RWPE2 (cell line): ENCODE measurements around the gene CHKB.
"Not testable (repeated sequence)": the region's sequence is repeated elsewhere in the genome, so short reads cannot be mapped to it uniquely, and the experiment has no call there.

Experiments used
- ATAC-seq: fragments of 200-7000 bp; cut with Tn5 transposase; 3 replicates; pipeline ENCODE4 v1.9.1; 2021; ENCODE audit warnings: low read depth
- DNase-seq: peaks from one replicate; pipeline ENCODE4 v3.0.0-alpha.2; 2020; ENCODE audit warnings: low spot score
- H3K27ac ChIP-seq: fragments of 450-650 bp; 2 replicates; pipeline ENCODE4 v1.5.1; 2017; ENCODE audit warnings: mild to moderate bottlenecking; ENCODE audit not compliant: poor library complexity, severe bottlenecking
- H3K27me3 ChIP-seq: fragments of 250-450 bp; sonication (Bioruptor Pico); 2 replicates; pipeline ENCODE4 v1.5.1; 2021; ENCODE audit warnings: mild to moderate bottlenecking, moderate library complexity; ENCODE audit not compliant: insufficient read depth, poor library complexity, severe bottlenecking
- H3K36me3 ChIP-seq: fragments of 250-450 bp; sonication (Bioruptor Pico); 2 replicates; pipeline ENCODE4 v1.5.1; 2020; ENCODE audit warnings: low read depth, mild to moderate bottlenecking, moderate library complexity
- H3K4me1 ChIP-seq: fragments of 250-450 bp; sonication (Bioruptor Pico); 2 replicates; pipeline ENCODE4 v1.5.1; 2021; ENCODE audit warnings: mild to moderate bottlenecking, moderate library complexity; ENCODE audit not compliant: insufficient read depth, poor library complexity, severe bottlenecking
- H3K4me3 ChIP-seq: fragments of 250-450 bp; sonication (Bioruptor Pico); 2 replicates; pipeline ENCODE4 v1.5.1; 2021; ENCODE audit warnings: mild to moderate bottlenecking, moderate library complexity; ENCODE audit not compliant: severe bottlenecking
- H3K9me3 ChIP-seq: fragments of 250-450 bp; sonication (Bioruptor Pico); 2 replicates; pipeline ENCODE4 v1.5.1; 2021; ENCODE audit warnings: mild to moderate bottlenecking, moderate library complexity; ENCODE audit not compliant: severe bottlenecking
- CTCF ChIP-seq: fragments of 450-650 bp; IDR thresholded peaks from one replicate; pipeline ENCODE4 v1.5.1; 2017; ENCODE audit warnings: mild to moderate bottlenecking, moderate library complexity; ENCODE audit not compliant: poor library complexity, severe bottlenecking

Gene CHKB

GRCh38 chr22:50611341-50612060 is 28.9 kb upstream of the CHKB start:
- no peak for DNase-seq
- H3K9me3 ChIP-seq = no peaks in the 10 kb centered on the region
- H3K4me1 ChIP-seq = no peaks in the 10 kb centered on the region
- no peak overlapping the region for H3K27ac ChIP-seq
- no peak for ATAC-seq
- H3K4me3 ChIP-seq = no peak overlapping the region
- peaks cover 3% of the 10 kb centered on the region for H3K27me3 ChIP-seq
- no peak for TF ChIP-seq CTCF
- no peaks in the 10 kb centered on the region for H3K36me3 ChIP-seq

GRCh38 chr22:50610581-50610980 is 27.9 kb upstream of the CHKB start:
- H3K4me3 ChIP-seq = no peak overlapping the region
- TF ChIP-seq CTCF = no peak
- no peaks in the 10 kb centered on the region for H3K4me1 ChIP-seq
- DNase-seq = no peak
- no peaks in the 10 kb centered on the region for H3K36me3 ChIP-seq
- H3K9me3 ChIP-seq = no peaks in the 10 kb centered on the region
- H3K27me3 ChIP-seq = peaks cover 3% of the 10 kb centered on the region
- H3K27ac ChIP-seq = no peak overlapping the region
- ATAC-seq = no peak

GRCh38 chr22:50610041-50610451 is 27.4 kb upstream of the CHKB start:
- no peaks in the 10 kb centered on the region for H3K4me1 ChIP-seq

GRCh38 chr22:50609599-50609998 is 26.9 kb upstream of the CHKB start:
- H3K27ac ChIP-seq = no peak overlapping the region
- no peaks in the 10 kb centered on the region for H3K36me3 ChIP-seq
- DNase-seq = no peak
- ATAC-seq = no peak
- TF ChIP-seq CTCF = no peak
- no peak overlapping the region for H3K4me3 ChIP-seq
- peaks cover 3% of the 10 kb centered on the region for H3K27me3 ChIP-seq
- no peaks in the 10 kb centered on the region for H3K4me1 ChIP-seq
- no peaks in the 10 kb centered on the region for H3K9me3 ChIP-seq

More at GRCh38 chr22:50610041-50610451, 27.4 kb upstream of the CHKB start:
- H3K27ac ChIP-seq = no peak overlapping the region
- H3K36me3 ChIP-seq = no peaks in the 10 kb centered on the region
- DNase-seq (no peak), ATAC-seq (no peak)
- H3K4me3 ChIP-seq = no peak overlapping the region
- TF ChIP-seq CTCF = no peak
- no peaks in the 10 kb centered on the region for H3K9me3 ChIP-seq
- H3K27me3 ChIP-seq = peaks cover 3% of the 10 kb centered on the region

GRCh38 chr22:50608996-50609395 is 26.3 kb upstream of the CHKB start:
- no peak overlapping the region for H3K4me3 ChIP-seq
- no peaks in the 10 kb centered on the region for H3K4me1 ChIP-seq
- no peaks in the 10 kb centered on the region for H3K9me3 ChIP-seq
- H3K36me3 ChIP-seq = no peaks in the 10 kb centered on the region
- DNase-seq (no peak), ATAC-seq (no peak)
- H3K27ac ChIP-seq = no peak overlapping the region
- peaks cover 4% of the 10 kb centered on the region for H3K27me3 ChIP-seq
- TF ChIP-seq CTCF = no peak

- not testable (repeated sequence) for H3K9me3 ChIP-seq, H3K4me1 ChIP-seq, H3K4me3 ChIP-seq, H3K27ac ChIP-seq, DNase-seq, H3K36me3 ChIP-seq, ATAC-seq
- H3K27me3 ChIP-seq = peaks cover 12% of the 10 kb centered on the region
Observed at GRCh38 chr22:50608058-50608840, 25.6 kb upstream of the CHKB start.
